Left ventricle myocardium inferior (tissue), 1 donor: ENCODE results near the gene HOGA1. TPM values are rescaled to one million over a fixed set of nuclear protein-coding genes. Genes with fewer than 3 reads are reported as not detected.
A peak's percentile ranks its signal among the peaks of the same experiment; 100 is the strongest.

Experiments
- DNase-seq: peaks from one replicate; pipeline ENCODE4 v3.0.0-alpha.2; 2020
- H3K27ac ChIP-seq: fragments of 200-600 bp; replicated peaks from 2 replicates; pipeline ENCODE4 v1.8.0; 2021
- H3K27me3 ChIP-seq: fragments of 200-600 bp; 2 replicates; pipeline ENCODE4 v1.8.0; 2021; ENCODE audit warnings: low read depth
- H3K36me3 ChIP-seq: fragments of 200-600 bp; 2 replicates; pipeline ENCODE4 v1.8.0; 2021
- H3K4me1 ChIP-seq: fragments of 200-600 bp; 2 replicates; pipeline ENCODE4 v1.8.0; 2021
- H3K4me3 ChIP-seq: fragments of 200-600 bp; 2 replicates; pipeline ENCODE4 v1.8.0; 2021; ENCODE audit warnings: mild to moderate bottlenecking, moderate library complexity
- H3K9me3 ChIP-seq: fragments of 200-600 bp; replicated peaks from 2 replicates; pipeline ENCODE4 v1.8.0; 2021
- CTCF ChIP-seq: fragments of 200-600 bp; IDR thresholded peaks from 2 replicates; pipeline ENCODE4 v1.8.0; 2021; ENCODE audit warnings: antibody characterized with exemption, mild to moderate bottlenecking, borderline replicate concordance
- intact Hi-C: fragments of 100-400 bp; cut with micrococcal nuclease; formaldehyde crosslinking; loops from one replicate; pipeline ENCODE4 v1.11.0; 2022
- total RNA-seq: library from RNA; stranded (reverse); fragmentation: NEBNext Ultra II Directional; extraction: Animal tissue kit (Norgen Biotek cat#: 25700); gene quantifications from one replicate; pipeline ENCODE4 v1.2.1, GENCODE V29; 2021
- donor health status: DM: no; HTN: yes; CAD: no; lungs with severe emphysema.

The HOGA1 gene
- total RNA-seq, 1 donor from 2014 or later: 47.1 TPM

DNA sequence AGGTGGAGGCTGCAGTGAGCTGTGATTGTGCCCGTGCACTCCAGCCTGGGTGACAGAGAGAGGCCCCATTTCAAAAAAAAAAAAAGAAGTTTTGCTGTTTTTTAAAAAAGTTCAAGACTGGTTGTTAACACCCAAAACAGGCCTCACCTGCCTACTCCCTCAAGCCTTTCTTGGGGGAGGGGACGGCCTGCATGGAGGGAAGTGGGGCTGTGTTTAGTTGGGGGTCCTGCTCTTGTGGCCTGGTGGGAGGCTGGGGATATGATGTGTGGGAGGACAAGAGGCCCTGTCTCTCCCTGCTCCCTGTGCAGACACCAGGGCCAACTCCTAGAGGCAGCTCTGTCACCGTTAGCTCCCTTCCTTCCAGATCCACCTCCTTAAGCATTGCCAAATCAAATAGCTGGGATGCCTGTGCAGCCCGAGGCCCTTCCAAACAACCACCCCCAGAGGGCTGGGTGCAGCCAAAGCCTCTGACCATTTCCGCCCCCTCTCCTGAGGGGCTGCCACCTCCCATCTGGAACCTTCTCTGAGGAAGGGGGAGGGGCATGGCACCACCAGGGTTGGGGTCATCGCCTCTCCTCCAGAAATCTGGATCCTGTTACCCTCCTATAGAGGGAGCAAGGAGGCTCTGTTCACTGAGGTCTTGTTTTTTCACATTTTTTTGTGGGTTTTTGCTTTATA lies 44.5 kb upstream of the HOGA1 start:
- no peaks in the 10 kb centered on the region for H3K36me3 ChIP-seq
- no peaks in the 10 kb centered on the region for H3K27me3 ChIP-seq
- peak; percentile 21 for TF ChIP-seq CTCF
- no peak overlapping the region for H3K4me3 ChIP-seq
- no peak for DNase-seq
- H3K9me3 ChIP-seq: no peaks in the 10 kb centered on the region
- intact Hi-C loops: no loop called here
- H3K4me1 ChIP-seq: peaks cover 62% of the 10 kb centered on the region
- peak overlapping the region; percentile 92 for H3K27ac ChIP-seq

- Histone ChIP-seq H3K27ac (peak overlapping the region; percentile 92), H3K27me3 (no peaks in the 10 kb centered on the region), H3K4me3 (no peak overlapping the region), H3K4me1 (peaks cover 60% of the 10 kb centered on the region), H3K9me3 (no peaks in the 10 kb centered on the region), H3K36me3 (no peaks in the 10 kb centered on the region)
- intact Hi-C loops: no loop called here
- no peak for TF ChIP-seq CTCF
- no peak for DNase-seq
Measured at GRCh38 chr10:97540669-97541500, 43.3 kb upstream of the HOGA1 start.

DNA sequence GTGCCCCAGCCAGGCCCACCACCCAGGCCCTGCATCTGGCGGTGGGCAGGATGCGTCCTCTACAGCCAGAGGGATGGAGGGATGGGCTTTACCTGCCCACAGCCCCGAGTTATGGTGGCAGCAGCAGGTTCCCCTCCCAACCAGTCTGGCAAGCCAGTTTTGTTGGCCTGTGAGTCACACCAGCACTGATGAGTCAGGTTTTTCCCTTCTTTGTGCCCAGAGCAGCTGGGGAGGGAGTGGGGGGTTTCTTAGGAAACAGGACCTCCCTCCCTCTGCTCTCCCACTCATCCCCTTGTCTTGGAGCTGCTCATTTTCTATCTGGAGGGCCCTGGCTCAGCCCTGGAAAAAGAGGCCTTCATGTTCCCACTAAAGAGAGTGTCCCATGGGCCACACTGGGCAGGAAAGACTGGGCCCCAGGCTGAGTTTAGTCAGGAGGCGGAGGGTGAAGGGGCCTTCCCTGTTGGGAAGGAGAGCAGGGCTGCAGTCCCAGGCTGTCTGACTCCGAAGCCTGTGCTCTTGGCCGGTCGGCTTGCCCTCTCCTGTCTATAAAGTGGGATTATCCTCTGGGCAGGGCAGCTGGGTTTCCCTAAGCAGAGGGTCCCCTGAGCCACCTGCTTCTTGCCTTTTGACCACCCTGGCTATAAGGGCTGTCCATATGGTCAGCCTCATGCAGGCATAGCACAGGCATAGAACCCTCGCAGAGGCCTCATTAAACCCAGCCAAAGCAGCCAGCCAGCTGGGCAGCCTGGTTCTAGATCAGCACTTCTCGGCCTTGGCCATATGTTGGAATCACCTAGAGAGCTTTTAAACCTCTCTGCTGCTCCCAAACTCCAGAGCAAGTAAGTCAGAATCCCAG lies 41.8 kb upstream of the HOGA1 start:
- no peaks in the 10 kb centered on the region for H3K36me3 ChIP-seq
- peak overlapping the region; percentile 92 for H3K27ac ChIP-seq
- no peak for TF ChIP-seq CTCF
- H3K27me3 ChIP-seq: no peaks in the 10 kb centered on the region
- no peaks in the 10 kb centered on the region for H3K9me3 ChIP-seq
- H3K4me1 ChIP-seq: peaks cover 71% of the 10 kb centered on the region
- no peak overlapping the region for H3K4me3 ChIP-seq
- DNase-seq: peak; percentile 68
- intact Hi-C loops: no loop called here

- Histone ChIP-seq H3K4me3 (no peak overlapping the region), H3K27me3 (no peaks in the 10 kb centered on the region), H3K36me3 (no peaks in the 10 kb centered on the region), H3K27ac (peak overlapping the region; percentile 92), H3K4me1 (peaks cover 78% of the 10 kb centered on the region), H3K9me3 (no peaks in the 10 kb centered on the region)
- TF ChIP-seq CTCF: no peak
- DNase-seq: peak; percentile 75
- intact Hi-C loops: no loop called here
Measured at GRCh38 chr10:97543025-97543546, 41.1 kb upstream of the HOGA1 start.
